ENCODE data around the gene OSBP2.

OSBP2 gene

GRCh38 chr22:30867746-30868662 is 173.3 kb downstream of the OSBP2 start:
- no peak for DNase-seq (ENCODE audit: low read depth)
- H3K4me3 ChIP-seq (ENCODE audit: low read length) = no peak overlapping the region
- TF ChIP-seq CTCF (conservative IDR thresholded peaks at IDR 0.05; ENCODE audit: low read depth, low read length) = no peak

GRCh38 chr22:30868663-30869385 is 174.2 kb downstream of the OSBP2 start:
- no peak for TF ChIP-seq CTCF (conservative IDR thresholded peaks at IDR 0.05; ENCODE audit: low read depth, low read length)
- H3K4me3 ChIP-seq (ENCODE audit: low read length) = no peak overlapping the region
- DNase-seq (ENCODE audit: low read depth) = no peak

- DNase-seq (ENCODE audit: low read depth) = no peak
These were observed 175.2 kb downstream of the OSBP2 start for GRCh38 chr22:30869667-30870395.

GRCh38 chr22:30870451-30871345 is 176.0 kb downstream of the OSBP2 start:
- TF ChIP-seq CTCF (conservative IDR thresholded peaks at IDR 0.05; ENCODE audit: low read depth, low read length) = no peak
- no peak for DNase-seq (ENCODE audit: low read depth)

More at GRCh38 chr22:30869667-30870395, 175.2 kb downstream of the OSBP2 start:
- H3K4me3 ChIP-seq (ENCODE audit: low read length) = no peak overlapping the region
- no peak for TF ChIP-seq CTCF (conservative IDR thresholded peaks at IDR 0.05; ENCODE audit: low read depth, low read length)

GRCh38 chr22:30871391-30872284 is 177.0 kb downstream of the OSBP2 start:
- no peak for DNase-seq (ENCODE audit: low read depth)
- no peak overlapping the region for H3K4me3 ChIP-seq (ENCODE audit: low read length)
- no peak for TF ChIP-seq CTCF (conservative IDR thresholded peaks at IDR 0.05; ENCODE audit: low read depth, low read length)

More at GRCh38 chr22:30870451-30871345, 176.0 kb downstream of the OSBP2 start:
- H3K4me3 ChIP-seq (ENCODE audit: low read length) = no peak overlapping the region
